Activated CD8-positive, alpha-beta T cell treated with anti-CD3 and anti-CD28 coated beads for 36 hours (primary cell): Measurements from ENCODE around the gene MRNIP. TPM values are rescaled to one million over a fixed set of nuclear protein-coding genes. Genes with fewer than 3 reads are reported as not detected.

Source experiments
- ATAC-seq: fragments of 200-7000 bp; cut with Tn5 transposase; one replicate; pipeline ENCODE4 v1.10.0; 2021; ENCODE audit warnings: mild to moderate bottlenecking, moderate library complexity
- CTCF ChIA-PET: fragments of 350-600 bp; sonication (Branson Sonifier 250); formaldehyde crosslinking; loops from one replicate; lab custom pipeline; 2021; ENCODE audit warnings: antibody characterized with exemption; lab: Charles Lee
- POLR2A ChIA-PET: fragments of 350-600 bp; sonication (Branson Sonifier 250); formaldehyde crosslinking; loops from one replicate; lab custom pipeline; 2021; ENCODE audit warnings: antibody characterized with exemption; lab: Charles Lee
- DNase-seq: peaks from one replicate; pipeline ENCODE4 v3.0.0-alpha.2; 2020
- H3K27ac Mint-ChIP-seq: one replicate; pipeline ENCODE4 v1.8.0; 2021; ENCODE audit warnings: mild to moderate bottlenecking, mixed read lengths
- H3K27me3 Mint-ChIP-seq: one replicate; pipeline ENCODE4 v1.8.0; 2021; ENCODE audit warnings: mixed read lengths
- H3K36me3 Mint-ChIP-seq: one replicate; pipeline ENCODE4 v1.8.0; 2021; ENCODE audit warnings: low read depth, mixed read lengths
- H3K4me1 Mint-ChIP-seq: one replicate; pipeline ENCODE4 v1.8.0; 2021; ENCODE audit warnings: low read depth, mixed read lengths
- H3K4me3 Mint-ChIP-seq: one replicate; pipeline ENCODE4 v1.8.0; 2021; ENCODE audit warnings: mild to moderate bottlenecking, moderate library complexity, mixed read lengths
- H3K9me3 Mint-ChIP-seq: one replicate; pipeline ENCODE4 v1.8.0; 2021; ENCODE audit warnings: mixed read lengths
- intact Hi-C: fragments of 100-400 bp; cut with micrococcal nuclease; formaldehyde crosslinking; loops from one replicate; pipeline ENCODE4 v1.10.0; 2022
- total RNA-seq, 2 experiments: library from RNA; stranded (reverse); gene quantifications; one replicate each; pipeline ENCODE4 v1.2.3, GENCODE V29; 2021
- TF ChIP-seq, protein P1 (sequence below): fragments of 200-600 bp; IDR thresholded peaks from one replicate; pipeline ENCODE4 v1.8.0; 2022; ENCODE audit warnings: antibody characterized with exemption, mild to moderate bottlenecking

The MRNIP gene
- total RNA-seq, 2 experiments from 2014 or later = 19.8 to 21.5 TPM

DNA sequence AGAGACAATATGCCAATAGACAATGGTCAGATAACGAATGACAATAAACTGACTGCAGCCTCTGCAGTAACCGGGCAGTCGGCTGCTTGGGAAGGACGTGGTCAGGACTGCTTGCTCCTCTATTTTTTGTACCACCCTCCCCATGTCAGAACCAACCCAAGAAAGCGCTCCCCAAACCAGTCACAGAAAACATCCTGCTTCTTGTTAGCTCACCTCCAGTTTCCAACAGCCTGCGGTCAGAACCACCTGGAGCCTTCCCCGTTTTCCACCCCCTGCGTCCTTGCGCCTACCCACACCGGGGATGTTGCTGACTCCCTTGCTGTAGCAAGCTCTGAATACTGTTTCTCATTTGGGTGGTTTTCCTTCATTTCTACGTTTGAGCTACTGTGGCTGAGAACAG, 1.7 kb upstream of the MRNIP start:
- ATAC-seq (no peak), DNase-seq (no peak)
- Mint-ChIP-seq H3K9me3 (no peaks in the 10 kb centered on the region), H3K36me3 (peaks cover 16% of the 10 kb centered on the region), H3K27ac (no peak overlapping the region), H3K4me3 (peak overlapping the region; percentile 85), H3K27me3 (no peaks in the 10 kb centered on the region), H3K4me1 (peaks cover 14% of the 10 kb centered on the region)
- TF ChIP-seq, protein P1, sequence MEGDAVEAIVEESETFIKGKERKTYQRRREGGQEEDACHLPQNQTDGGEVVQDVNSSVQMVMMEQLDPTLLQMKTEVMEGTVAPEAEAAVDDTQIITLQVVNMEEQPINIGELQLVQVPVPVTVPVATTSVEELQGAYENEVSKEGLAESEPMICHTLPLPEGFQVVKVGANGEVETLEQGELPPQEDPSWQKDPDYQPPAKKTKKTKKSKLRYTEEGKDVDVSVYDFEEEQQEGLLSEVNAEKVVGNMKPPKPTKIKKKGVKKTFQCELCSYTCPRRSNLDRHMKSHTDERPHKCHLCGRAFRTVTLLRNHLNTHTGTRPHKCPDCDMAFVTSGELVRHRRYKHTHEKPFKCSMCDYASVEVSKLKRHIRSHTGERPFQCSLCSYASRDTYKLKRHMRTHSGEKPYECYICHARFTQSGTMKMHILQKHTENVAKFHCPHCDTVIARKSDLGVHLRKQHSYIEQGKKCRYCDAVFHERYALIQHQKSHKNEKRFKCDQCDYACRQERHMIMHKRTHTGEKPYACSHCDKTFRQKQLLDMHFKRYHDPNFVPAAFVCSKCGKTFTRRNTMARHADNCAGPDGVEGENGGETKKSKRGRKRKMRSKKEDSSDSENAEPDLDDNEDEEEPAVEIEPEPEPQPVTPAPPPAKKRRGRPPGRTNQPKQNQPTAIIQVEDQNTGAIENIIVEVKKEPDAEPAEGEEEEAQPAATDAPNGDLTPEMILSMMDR = no peak
- intact Hi-C loops = no loop called here
- POLR2A ChIA-PET = no interaction called here
- CTCF ChIA-PET = interaction anchor here (1.0 kb wide), 1 partner anchor 15 kb away, joined by 3 read pairs; no protein-coding TSS in a partner anchor

DNA sequence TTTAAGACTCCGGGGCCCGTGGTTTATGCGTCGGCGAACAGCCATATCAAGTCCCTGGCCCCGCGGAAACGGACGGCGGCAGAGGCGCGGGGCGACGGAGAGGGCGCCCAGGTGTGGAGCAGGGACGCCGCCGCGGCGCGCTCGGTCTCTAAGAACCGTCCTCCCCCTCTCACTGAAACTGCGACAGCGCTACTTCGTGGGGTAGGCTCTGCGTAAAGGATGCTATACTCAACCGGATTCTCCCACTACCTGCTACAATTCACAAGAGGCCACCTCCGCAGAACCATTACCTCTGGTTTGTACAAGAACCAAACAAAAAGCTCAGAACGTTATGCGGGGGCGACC, 404 bp downstream of the MRNIP start:
- H3K36me3 Mint-ChIP-seq = peaks cover 11% of the 10 kb centered on the region
- ChIA-PET POLR2A (interaction anchor here (0.7 to 2.0 kb wide), 5 partner anchors 21 to 177 kb away, joined by 3 to 9 read pairs (median 3); partner anchors contain the start of gene CBY3), CTCF (no interaction called here)
- H3K27ac Mint-ChIP-seq = peak overlapping the region; percentile 89
- H3K4me3 Mint-ChIP-seq = peak overlapping the region; percentile 85
- DNase-seq = peak; percentile 71
- no peaks in the 10 kb centered on the region for H3K27me3 Mint-ChIP-seq
- peaks cover 17% of the 10 kb centered on the region for H3K4me1 Mint-ChIP-seq
- peak; percentile 73 for ATAC-seq
- H3K9me3 Mint-ChIP-seq = no peaks in the 10 kb centered on the region
- intact Hi-C loops = loop anchor here (5.0 kb wide), 1 partner anchor 56 kb away; no protein-coding TSS in a partner anchor
- TF ChIP-seq, protein P1 = no peak

GRCh38 chr5:179854356-179854755, 4.3 kb downstream of the MRNIP start:
- Mint-ChIP-seq H3K27me3 (no peaks in the 10 kb centered on the region), H3K27ac (no peak overlapping the region), H3K4me3 (no peak overlapping the region), H3K9me3 (no peaks in the 10 kb centered on the region), H3K4me1 (peaks cover 15% of the 10 kb centered on the region), H3K36me3 (peaks cover 9% of the 10 kb centered on the region)
- intact Hi-C loops = no loop called here
- TF ChIP-seq, protein P1 = no peak
- DNase-seq (no peak), ATAC-seq (no peak)
- POLR2A ChIA-PET = no interaction called here
- CTCF ChIA-PET = no interaction called here

- intact Hi-C loops = no loop called here
These were observed 5.5 kb downstream of the MRNIP start for GRCh38 chr5:179852993-179853547.

GRCh38 chr5:179841621-179842020, 17.0 kb downstream of the MRNIP start:
- intact Hi-C loops = no loop called here
- TF ChIP-seq, protein P1 = no peak
- no peak overlapping the region for H3K4me3 Mint-ChIP-seq
- no peaks in the 10 kb centered on the region for H3K27me3 Mint-ChIP-seq
- peaks cover 3% of the 10 kb centered on the region for H3K9me3 Mint-ChIP-seq
- ATAC-seq (no peak), DNase-seq (no peak)
- peaks cover 36% of the 10 kb centered on the region for H3K36me3 Mint-ChIP-seq
- ChIA-PET POLR2A (interaction anchor here (0.8 kb wide), 1 partner anchor 36 kb away, joined by 3 read pairs; no protein-coding TSS in a partner anchor), CTCF (interaction anchor here (1.0 kb wide), 1 partner anchor 40 kb away, joined by 3 read pairs; no protein-coding TSS in a partner anchor)
- H3K27ac Mint-ChIP-seq = no peak overlapping the region
- H3K4me1 Mint-ChIP-seq = peaks cover 11% of the 10 kb centered on the region

More at GRCh38 chr5:179852993-179853547, 5.5 kb downstream of the MRNIP start:
- no peak for DNase-seq
- peaks cover 9% of the 10 kb centered on the region for H3K36me3 Mint-ChIP-seq
- H3K4me3 Mint-ChIP-seq = no peak overlapping the region
- H3K27ac Mint-ChIP-seq = no peak overlapping the region
- POLR2A ChIA-PET = no interaction called here
- H3K9me3 Mint-ChIP-seq = no peaks in the 10 kb centered on the region
- H3K27me3 Mint-ChIP-seq = no peaks in the 10 kb centered on the region
- CTCF ChIA-PET = no interaction called here
- TF ChIP-seq, protein P1 = no peak
- peaks cover 14% of the 10 kb centered on the region for H3K4me1 Mint-ChIP-seq
- ATAC-seq = no peak
